ENCODE measurements around the gene SRRM5.
"Not testable (repeated sequence)": the region's sequence is repeated elsewhere in the genome, so short reads cannot be mapped to it uniquely, and the experiment has no call there.

Gene SRRM5, protein sequence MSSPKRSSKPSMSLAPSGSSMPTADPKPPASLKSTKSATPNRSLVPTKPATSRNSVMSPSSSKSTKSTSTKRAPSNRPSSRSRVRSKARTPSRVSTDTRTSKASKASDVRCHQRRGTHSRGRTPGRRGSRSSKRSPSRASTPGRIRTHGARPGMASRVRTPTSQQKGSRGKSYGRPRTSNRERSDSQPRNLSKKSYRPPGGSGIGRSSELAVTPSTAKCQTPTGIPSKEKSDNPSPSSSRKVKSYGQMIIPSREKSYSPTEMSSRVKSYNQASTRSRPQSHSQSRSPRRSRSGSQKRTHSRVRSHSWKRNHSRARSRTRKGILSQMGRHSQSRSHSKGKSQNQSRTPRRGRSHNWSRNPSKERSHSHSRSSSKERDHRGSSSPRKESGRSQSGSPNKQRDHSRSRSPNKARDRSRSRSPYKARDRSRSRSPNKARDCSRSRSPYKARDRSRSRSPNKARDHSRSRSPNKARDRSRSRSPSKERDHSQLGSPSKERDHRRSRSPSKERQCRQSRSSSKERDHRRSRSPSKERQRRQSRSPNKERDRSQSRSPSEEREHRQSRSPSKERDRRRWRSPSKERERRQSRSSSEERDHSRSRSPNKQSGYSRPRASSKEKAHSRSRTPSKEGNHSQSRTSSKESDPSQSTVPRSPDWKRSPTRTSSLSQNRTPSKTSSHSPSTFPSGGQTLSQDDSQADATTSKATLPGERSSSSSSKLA

DNA sequence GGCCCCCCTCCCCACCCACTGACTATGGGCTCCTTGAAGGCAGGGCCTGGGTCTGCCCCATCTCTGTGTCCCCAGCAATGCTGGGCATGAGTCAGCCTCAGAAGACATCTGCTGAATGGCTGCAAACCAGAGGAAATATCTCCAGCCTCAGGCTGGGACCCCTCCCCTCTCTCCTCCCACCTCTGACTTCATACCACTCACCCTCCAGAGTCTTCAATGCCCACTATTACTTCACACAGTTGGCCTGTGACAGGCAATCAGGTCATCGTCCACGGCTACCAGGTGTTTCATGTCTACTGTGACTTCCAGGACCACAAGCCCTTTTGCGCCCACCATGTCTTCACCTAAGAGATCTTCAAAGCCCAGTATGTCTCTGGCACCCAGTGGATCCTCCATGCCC lies at the start of gene SRRM5:
Gene SRRM5 (plus strand): TSS at position 301 of the 400 bp plus-strand sequence. CDS start 34 bp downstream, at position 335.
- DNase-seq: no peak

DNA sequence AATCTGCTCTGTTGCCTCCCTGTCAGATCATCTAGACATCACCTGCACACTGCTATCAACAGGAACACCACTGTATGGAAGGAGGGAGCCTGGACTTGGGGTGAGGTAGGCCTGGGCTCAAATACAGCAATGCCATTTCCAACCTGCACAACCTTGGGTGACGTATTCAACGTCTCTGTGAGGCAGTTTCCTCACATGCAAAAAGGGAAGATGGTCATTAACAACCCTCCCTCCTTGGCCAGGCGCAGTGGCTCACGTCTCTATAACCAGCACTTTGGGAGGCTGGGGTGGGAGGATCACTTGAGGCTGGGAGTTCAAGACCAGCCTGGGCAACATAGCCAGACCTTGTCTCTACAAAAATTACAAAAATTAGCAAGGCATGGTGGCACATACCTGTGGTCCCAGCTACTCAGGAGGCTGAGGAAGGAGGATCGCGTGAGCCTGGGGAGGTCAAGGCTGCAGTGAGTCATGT lies 49.6 kb upstream of the SRRM5 start:
- DNase-seq: no peak

DNA sequence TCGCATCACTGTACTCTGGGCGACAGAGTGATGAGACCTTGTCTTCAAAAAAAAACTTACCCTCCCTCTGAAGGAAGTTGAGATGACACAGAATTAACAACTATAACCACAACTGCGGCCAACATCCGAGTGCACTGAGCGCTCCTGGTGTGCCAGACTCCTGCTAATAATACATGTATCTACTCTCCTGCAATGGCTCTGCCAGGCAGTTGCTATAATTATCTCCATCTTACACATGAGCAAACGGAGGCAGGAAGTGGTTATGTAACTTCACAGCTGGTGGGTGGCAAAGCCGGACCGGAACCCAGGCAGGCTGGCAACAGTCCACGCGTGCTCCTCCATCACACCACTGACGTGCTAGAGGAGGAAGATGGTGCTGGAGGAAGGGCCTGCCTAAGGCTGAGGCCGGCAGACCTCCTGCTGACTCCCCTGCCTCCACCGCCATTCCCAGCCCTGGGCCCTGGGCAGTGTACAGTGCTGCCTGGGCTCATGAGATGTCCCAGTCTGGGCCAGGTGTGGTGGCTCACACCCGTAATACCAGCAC lies 49.1 kb upstream of the SRRM5 start:
- DNase-seq: peak; percentile 84

DNA sequence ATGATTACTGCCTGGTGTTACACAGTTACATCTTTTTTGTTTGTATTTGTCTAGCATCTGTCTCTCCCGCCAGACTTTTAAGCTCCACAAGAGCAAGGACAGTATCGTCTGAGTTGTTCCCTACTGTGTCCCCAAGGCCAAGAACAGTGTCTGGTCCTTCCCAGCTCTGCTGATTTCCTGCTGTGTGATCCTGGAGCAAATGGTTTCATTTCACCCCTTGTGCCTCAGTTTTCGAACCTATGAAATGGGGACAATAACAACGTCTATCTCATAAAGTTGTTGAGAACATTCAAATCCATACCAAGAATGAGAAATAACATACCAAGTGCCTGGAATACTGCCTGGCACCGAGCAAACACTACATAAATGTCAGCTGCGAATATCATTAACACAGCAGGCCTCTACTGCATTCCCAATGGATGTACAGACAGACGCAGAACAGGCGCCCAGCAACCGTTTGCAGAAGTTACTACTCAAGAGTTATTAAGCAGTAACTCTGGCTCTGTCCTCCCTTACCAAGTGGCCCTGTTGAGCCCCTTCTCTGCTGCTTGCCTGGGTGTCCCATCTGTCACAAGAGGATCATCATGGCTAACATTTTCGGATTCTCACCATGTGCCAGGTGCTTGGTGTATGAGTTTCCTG lies 48.0 kb upstream of the SRRM5 start:
- no peak for DNase-seq

DNA sequence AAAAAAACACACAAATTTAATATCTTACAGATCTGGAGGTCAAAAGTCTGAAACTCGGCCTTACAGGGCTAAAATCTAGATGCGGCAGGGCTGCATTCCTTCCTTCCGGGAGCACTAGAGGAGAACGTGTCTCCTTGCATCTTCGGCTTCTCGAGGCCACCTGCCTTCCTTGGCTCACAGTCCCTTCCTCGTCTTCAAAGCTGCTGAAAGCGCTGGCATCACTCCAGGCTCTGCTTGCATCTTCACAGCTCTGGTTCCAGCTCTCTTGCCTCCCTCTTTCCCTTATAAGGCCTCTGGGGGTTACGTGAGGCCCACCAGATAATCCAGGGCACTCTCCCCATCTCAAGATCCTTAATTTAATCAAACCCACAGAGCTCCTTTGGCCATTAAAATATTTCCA lies 47.1 kb upstream of the SRRM5 start:
- no peak for DNase-seq

DNA sequence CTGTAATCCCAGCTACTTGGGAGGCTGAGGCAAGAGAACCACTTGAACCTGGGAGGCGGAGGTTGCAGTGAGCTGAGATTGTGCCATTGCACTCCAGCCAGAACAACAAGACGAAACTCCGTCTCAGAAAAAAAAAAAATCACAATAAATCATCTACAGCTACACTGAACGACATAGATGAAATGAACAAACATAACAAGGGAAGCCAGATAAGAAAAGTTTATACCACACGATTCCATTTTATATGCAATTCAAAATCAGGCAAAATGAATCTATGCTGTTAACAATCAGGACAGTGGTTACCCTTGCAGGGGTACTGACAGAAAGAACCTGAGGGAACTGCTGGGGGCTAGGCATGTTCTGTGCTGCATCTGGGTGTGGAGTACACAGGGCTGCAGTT lies 42.2 kb upstream of the SRRM5 start:
- DNase-seq: no peak

DNA sequence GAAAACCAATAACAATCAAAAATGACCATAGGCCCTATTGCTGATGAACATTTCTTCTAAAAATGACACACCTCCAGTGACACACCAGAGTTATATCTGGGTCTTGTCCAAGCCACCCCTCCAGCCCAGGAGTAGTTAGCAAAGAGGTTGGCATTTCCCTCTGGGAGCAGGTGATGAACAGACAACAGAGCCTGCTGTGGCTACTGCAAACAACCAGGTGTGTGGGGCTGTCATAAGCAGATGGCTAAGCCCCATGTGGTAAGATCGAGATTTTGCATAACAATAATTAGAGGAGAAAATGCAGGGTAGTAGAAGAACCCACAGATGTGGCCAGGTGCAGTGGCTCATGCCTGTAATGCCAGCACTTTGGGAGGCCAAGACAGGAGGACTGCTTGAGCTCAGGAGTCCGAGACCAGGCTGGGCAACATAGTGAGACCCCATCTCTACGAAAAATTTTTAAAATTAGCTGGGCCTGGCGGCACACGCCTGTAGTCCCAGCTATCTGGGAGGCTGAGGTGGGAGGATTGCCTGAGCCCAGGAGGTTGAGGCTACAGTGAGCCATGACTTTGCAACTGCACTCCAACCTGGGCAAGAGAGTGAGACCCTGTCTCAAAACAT lies 41.6 kb upstream of the SRRM5 start:
- peak; percentile 91 for DNase-seq

DNA sequence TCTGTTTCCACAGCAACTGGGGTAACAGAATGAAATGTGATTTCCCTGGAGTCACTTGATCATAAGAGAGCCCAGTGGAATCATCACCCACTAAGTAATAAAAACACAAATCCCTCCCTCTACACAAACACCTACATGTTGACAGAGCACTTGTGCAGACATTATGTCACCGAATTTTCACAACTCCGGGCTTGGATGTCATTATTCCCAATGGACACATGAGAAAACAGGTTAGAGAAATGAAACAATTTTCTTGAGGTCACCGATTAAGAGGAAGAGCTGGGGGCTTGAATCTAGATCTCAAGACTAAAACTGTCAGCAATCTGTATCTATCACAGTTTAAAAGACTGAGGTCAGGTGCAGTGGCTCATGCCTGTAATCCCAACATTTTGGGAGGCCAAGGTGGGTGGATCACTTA lies 39.7 kb upstream of the SRRM5 start:
- DNase-seq: no peak

DNA sequence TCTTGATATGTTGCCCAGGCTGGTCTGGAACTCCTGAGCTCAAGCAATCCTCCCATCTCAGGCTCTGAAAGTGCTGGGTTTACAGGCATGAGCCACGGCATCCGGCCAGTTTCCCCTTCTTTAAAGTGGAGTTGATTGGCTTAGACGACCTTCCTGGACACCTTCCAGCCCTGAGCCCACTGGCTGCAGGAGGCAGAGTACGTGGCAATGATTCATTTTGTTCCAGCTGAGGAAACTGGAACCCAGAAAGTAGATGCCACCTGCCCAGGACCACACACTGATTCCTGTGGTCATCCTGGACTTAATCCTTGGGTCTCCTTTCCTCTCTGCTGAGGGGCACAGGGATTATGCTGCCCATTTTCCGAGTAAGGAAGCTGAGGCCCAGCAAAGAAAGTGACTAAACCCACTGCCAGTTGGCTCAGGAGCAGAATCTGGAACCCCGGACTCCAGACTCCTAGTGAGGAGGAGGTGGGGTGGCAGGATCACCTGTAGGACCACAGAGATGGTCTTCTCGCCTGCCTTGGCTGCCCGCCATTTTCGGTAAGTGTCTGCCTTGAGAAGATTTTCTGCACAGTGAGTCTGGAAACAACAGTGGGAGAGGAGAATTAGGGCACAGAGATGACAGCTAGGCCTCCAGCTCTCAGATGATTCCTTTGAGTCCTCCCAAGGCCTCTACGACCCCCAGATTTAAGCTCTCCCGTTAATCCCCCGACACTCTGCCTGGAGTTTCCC lies 37.3 kb upstream of the SRRM5 start:
- DNase-seq: no peak

DNA sequence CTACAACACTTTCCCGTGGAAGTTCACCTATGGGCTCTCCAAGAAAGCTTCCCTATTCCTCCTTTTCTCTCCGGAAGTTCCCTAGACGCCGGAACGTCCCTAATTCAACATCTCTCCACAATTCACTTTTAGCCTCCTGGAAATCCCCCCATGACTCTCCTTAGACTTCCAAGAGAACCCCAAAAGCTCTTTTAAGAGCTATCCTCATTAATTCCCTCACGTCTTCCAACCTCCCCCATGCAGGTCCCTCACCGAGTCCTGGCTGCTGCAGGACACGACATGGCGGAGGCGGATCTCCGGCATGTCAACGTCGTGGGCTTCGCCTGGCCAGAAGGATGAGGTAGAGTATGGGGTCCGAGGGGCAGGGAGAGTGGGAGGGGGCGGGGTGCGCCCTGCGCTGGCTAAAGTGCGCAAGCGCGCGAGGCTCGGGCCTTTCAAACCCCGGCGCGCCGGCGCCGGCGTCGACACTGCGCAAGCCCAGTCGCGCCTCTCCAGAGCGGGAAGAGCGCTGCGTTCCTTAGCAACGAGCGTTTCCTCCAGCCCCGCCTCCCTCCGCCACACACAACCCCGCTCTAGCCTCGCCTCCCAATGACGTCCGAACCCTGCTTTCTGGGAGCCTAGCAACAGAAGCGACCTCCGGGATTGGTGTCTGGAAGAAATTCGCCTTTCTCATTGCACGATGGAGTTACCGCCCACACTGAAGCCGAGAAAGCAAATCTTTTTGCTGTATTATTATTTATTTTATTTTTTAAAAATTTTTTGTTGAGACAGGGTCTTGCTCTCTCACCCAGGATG lies 36.5 kb upstream of the SRRM5 start, which contains the start of the genes PINLYP and XRCC1:
Gene PINLYP (plus strand): TSS at position 646 of the 795 bp plus-strand sequence. CDS start 1,391 bp downstream, outside the sequence.
Gene XRCC1 (minus strand): TSS at position 372 of the 795 bp plus-strand sequence. CDS start 69 bp downstream, at position 303.
- peak; percentile 99 for DNase-seq

DNA sequence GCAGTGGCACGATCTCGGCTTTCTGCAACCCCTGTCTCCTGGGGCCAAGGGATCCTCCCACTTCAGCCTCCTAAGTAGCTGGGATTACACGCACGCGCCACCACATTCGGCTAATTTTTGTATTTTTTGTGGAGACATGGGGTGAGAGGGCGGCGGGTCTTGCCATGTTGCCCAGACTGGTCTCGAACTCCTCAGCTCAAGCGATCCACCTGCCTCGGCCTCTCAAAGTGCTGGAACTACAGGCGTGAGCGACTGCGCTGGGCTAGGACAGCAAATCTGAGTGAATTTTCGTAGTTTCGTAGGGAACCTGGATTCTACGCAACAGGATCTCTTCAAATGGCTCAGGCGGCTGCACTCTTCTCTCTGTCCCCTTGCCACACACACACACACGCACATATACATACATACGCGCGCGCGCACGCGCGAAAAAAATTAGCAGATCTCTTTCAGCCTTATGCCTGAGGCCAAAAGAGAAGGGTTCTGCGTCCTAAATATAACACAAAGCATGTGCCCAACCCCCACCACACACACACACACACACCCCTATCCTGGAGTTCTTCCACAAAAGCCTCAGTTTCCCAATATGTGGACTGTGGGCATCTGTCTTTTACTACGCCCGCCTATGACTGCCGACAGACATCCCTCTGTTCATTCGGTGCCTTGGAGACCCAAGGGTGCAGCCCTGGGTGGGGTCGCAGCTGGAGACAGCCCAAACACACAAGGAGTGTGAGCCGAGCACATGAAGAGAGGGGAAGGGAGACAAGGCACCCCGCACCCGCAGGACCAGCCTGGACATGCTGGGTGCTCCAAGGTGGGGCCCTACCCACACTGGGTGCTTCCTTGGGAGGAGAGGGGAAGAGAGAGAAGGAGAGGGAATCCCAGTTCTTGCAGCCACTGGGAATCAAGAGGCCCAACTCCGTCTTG lies 35.7 kb upstream of the SRRM5 start:
- DNase-seq: no peak

DNA sequence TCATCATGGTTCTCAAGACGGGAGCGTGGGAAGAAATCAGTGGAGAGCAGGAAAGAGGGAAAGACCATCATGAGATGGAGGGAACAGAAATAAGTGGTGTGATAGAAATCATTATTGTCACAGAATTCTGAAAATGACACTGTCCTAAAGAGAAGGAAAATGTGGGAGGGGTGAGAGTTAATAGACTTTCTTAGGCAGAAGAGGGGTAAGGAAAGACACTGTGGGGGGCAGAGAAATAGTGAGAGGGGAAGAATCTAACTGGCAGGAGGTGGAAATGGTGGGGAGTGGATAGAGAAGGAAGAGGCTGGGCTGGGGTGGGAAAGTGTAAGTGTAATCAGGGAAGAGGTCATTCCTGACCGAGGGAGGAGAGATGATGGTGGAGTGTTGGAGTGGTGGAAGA lies 33.1 kb upstream of the SRRM5 start:
- no peak for DNase-seq

DNA sequence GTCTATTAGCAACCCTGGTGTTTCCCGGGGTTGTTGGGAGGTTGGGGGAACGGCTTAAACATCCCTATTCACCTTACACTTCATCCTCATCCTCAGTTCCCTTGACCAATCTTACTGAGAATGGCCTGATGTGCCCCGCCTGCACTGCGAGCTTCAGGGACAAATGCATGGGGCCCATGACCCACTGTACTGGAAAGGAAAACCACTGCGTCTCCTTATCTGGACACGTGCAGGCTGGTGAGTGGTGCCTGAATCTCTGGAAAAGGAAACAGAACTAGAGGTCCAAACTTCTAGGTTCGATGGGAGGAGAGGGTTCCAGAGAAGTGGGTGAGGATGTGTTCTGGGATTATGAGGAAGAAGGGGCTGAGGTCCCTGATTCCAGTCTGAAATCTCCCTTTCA lies 30.4 kb upstream of the SRRM5 start:
- DNase-seq: no peak

DNA sequence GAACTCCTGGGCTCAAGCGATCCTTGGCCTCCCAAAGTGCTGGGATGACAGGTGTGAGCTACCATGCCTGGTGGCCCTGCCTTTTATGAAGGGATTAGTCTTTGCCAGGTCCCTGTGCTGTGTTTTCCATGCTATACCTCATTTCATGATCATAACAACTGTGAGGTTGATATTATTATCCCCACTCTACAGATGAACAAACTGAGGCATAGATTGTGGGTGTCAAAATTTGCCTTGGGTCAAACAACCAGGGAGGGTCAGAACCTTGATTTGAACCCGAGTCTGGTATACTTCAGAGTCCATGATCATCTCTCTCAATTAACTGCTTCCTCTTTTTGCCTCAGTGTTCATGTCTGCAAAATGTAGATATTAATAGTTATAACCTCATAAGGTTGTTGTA lies 29.4 kb upstream of the SRRM5 start:
- DNase-seq: no peak

DNA sequence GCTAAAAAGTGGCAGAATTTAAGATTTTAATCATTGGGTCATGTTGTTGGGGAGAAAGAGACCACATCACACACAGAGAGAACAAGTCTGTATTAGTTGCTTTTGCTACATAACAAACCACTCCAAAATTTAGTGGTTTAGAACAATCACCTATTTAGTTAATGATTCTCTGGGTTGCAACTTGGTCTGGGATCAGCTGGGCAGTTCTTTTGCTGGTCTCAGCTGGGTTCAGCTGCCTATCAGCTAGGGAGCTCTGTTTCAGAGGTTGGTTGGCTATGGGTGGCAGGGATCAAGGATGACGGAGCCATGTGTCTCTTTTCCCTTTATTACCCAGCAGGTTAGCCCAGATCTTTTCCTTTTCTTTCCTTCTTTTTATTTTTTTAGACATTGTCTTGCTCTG lies 27.4 kb upstream of the SRRM5 start:
- no peak for DNase-seq

DNA sequence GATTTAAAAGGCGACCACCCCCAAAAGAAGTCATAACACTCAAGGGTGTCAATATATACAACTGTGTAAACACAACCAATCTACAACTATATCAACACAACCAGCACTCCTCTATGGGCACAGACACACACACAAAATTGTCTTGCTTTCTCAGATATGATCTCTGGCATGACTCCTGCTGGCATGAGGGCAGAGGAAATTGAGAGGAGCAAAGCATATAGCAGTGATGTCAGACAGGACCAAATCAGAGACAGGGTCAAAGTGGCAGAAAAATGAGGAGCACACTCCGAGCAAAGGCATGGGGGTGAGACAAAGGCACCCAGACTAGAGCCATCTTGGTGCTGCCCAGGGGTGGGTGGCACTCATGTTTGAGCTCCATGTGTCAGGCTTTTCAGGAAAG lies 25.5 kb upstream of the SRRM5 start:
- DNase-seq: no peak

DNA sequence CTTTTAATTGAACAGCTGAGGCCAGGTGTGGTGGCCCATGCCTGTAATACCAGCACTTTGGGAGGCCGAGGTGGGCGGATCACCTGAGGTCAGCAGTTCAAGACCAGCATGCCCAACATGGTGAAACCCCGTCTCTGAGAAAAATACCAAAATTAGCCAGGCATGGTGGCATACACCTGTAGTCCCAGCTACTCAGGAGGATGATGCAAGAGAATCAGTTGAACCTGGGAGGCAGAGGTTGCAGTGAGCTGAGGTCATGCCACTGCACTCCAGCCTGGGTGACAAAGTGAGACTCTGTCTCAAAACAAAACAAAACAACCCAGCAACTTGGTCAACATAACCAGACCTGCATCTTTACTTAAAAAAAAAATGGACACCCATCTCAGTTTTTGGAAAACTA lies 24.9 kb upstream of the SRRM5 start:
- DNase-seq: not testable (repeated sequence)

DNA sequence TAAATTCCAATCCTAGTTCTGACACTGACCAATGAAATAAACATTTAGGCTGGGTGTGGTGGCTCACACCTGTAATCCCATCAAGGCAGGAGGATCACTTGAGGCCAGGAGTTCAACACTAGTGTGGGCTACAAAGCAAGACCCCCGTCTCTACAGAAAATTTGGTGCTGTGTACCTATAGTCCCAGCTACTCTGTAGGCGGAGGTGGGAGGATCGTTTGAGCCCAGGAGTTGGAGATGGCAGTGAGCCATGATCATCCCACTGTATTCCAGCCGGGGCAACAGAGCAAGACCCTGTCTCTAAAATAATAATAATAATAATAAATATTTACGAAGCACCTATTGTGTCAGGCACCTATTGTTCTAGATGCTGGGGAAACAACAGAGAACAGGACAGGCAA lies 22.6 kb upstream of the SRRM5 start:
- DNase-seq: no peak

DNA sequence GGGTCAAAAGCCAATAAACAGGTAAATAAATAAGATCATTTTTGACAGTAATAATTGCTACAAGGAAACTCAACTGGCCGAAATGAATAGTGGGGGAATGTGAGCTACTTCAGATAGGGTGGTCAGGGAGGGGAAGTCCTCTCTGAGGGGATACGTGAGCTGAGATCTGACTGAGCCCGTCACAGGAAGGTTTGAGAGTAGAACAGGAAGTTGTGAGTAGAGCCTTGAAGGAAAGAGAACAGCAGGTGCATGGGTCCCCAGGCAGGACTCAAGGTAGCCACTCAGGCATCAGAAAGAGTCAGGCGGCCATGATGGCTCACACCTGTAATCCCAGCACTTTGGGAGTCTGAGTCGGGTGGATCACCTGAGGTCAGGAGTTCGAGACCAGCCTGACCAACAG lies 22.2 kb upstream of the SRRM5 start:
- DNase-seq: no peak
